CD4-positive, alpha-beta T cell (primary cell): ENCODE results near the gene KANSL1. TPM values are rescaled to one million over a fixed set of nuclear protein-coding genes. Genes with fewer than 3 reads are reported as not detected.

ENCODE experiments used
- ATAC-seq: fragments of 200-7000 bp; cut with Tn5 transposase; one replicate; pipeline ENCODE4 v1.10.0; 2022; ENCODE audit warnings: mild to moderate bottlenecking; ENCODE audit not compliant: poor library complexity
- CTCF ChIA-PET: fragments of 350-600 bp; sonication (Branson Sonifier 250); formaldehyde crosslinking; loops from one replicate; lab custom pipeline; 2021; ENCODE audit warnings: antibody characterized with exemption, inconsistent platforms; lab: Charles Lee
- POLR2A ChIA-PET: fragments of 350-600 bp; sonication (Branson Sonifier 250); formaldehyde crosslinking; loops from one replicate; lab custom pipeline; 2021; ENCODE audit warnings: antibody characterized with exemption, inconsistent platforms; lab: Charles Lee
- DNase-seq, 14 experiments: peaks; one replicate each; pipeline ENCODE4 v3.0.0-alpha.2; 2013 to 2020; ENCODE audit warnings: mixed read lengths in 2 of 14
- H3K27ac ChIP-seq, 2 donors: one replicate each; pipeline versions ENCODE4 v1.5.1 to v1.7.0; 2013; ENCODE audit warnings: low read length in 2 of 2, low read depth in 1 of 2, mild to moderate bottlenecking in 1 of 2
- H3K27me3 ChIP-seq, 2 experiments: 1 replicate in 1 of 2; 2 replicates in 1 of 2; pipeline versions ENCODE4 v1.6.1 to v1.7.0; 2013; ENCODE audit warnings: low read length in 2 of 2, control low read depth in 1 of 2, mild to moderate bottlenecking in 1 of 2, moderate library complexity in 1 of 2; ENCODE audit not compliant: insufficient read depth in 2 of 2, control insufficient read depth in 1 of 2
- H3K36me3 ChIP-seq: one replicate; pipeline ENCODE4 v1.6.1; 2013; ENCODE audit warnings: low read length, control low read depth; ENCODE audit not compliant: insufficient read depth
- H3K4me1 ChIP-seq: one replicate; pipeline ENCODE4 v1.6.1; 2013; ENCODE audit warnings: low read length, control low read depth; ENCODE audit not compliant: insufficient read depth
- H3K4me3 ChIP-seq: one replicate; pipeline ENCODE4 v1.5.1; 2013; ENCODE audit warnings: mild to moderate bottlenecking, low read length, moderate library complexity
- H3K9me3 ChIP-seq, 2 experiments: 1 replicate in 1 of 2; 2 replicates in 1 of 2; pipeline versions ENCODE4 v1.6.1 to v1.7.0; 2013; ENCODE audit warnings: low read length in 2 of 2, mild to moderate bottlenecking in 2 of 2, control low read depth in 1 of 2, moderate library complexity in 1 of 2; ENCODE audit not compliant: control insufficient read depth in 1 of 2, insufficient read depth in 1 of 2
- H3K27ac Mint-ChIP-seq: one replicate; pipeline ENCODE4 v1.8.0; 2020; ENCODE audit warnings: mixed read lengths
- H3K27me3 Mint-ChIP-seq: one replicate; pipeline ENCODE4 v1.8.0; 2021; ENCODE audit warnings: mixed read lengths
- H3K36me3 Mint-ChIP-seq: one replicate; pipeline ENCODE4 v1.8.0; 2021; ENCODE audit warnings: low read depth, mixed read lengths
- H3K4me1 Mint-ChIP-seq: one replicate; pipeline ENCODE4 v1.8.0; 2021; ENCODE audit warnings: low read depth, mixed read lengths
- H3K4me3 Mint-ChIP-seq: one replicate; pipeline ENCODE4 v1.8.0; 2020; ENCODE audit warnings: mild to moderate bottlenecking, mixed read lengths
- H3K9me3 Mint-ChIP-seq: one replicate; pipeline ENCODE4 v1.8.0; 2020; ENCODE audit warnings: mixed read lengths
- CTCF ChIP-seq: fragments of 200-600 bp; IDR thresholded peaks from one replicate; pipeline ENCODE4 v1.8.0; 2022; ENCODE audit warnings: antibody characterized with exemption, mild to moderate bottlenecking
- intact Hi-C, 2 experiments: fragments of 100-400 bp; cut with DNase I in 1 of 2; cut with micrococcal nuclease in 1 of 2; formaldehyde crosslinking; loops; one replicate each; pipeline versions ENCODE4 v1.15.1 to v1.9.0; 2023 to 2025; cut with DNase I, micrococcal nuclease
- total RNA-seq, 174 experiments: library from RNA in 2 of 174; stranded (reverse) in 2 of 174; gene quantifications; one replicate each; pipeline ENCODE4 v1.2.3 and lab custom pipeline; 2021 to 2026

KANSL1 gene
- total RNA-seq, 2 experiments from 2014 or later = 122 to 125 TPM

GRCh38 chr17:46001390-46002310 lies 191.6 kb downstream of the KANSL1 start:
- CTCF ChIA-PET = interaction anchor here (0.8 to 0.9 kb wide), 3 partner anchors 192 to 211 kb away, joined by 3 to 5 read pairs (median 4); partner anchors contain the start of gene KANSL1
- Mint-ChIP-seq H3K4me1 (no peaks in the 10 kb centered on the region), H3K4me3 (no peak overlapping the region), H3K9me3 (no peaks in the 10 kb centered on the region), H3K27ac (no peak overlapping the region), H3K27me3 (peaks cover 5% of the 10 kb centered on the region), H3K36me3 (no peaks in the 10 kb centered on the region)
- DNase-seq = no peak
- POLR2A ChIA-PET = interaction anchor here (0.6 kb wide), 1 partner anchor 196 kb away, joined by 4 read pairs; no protein-coding TSS in a partner anchor
- Histone ChIP-seq H3K27me3 (no peaks in the 10 kb centered on the region), H3K36me3 (no peaks in the 10 kb centered on the region), H3K4me1 (peaks cover 7% of the 10 kb centered on the region), H3K9me3 (no peaks in the 10 kb centered on the region), H3K4me3 (no peak overlapping the region), H3K27ac (no peak overlapping the region)
- intact Hi-C loops = loop anchor here (1.0 to 10.0 kb wide), 6 partner anchors 43 to 283 kb away; partner anchors contain the start of gene KANSL1 (in 1 of the 2)
- ATAC-seq = no peak
- TF ChIP-seq CTCF = no peak

GRCh38 chr17:46000757-46001156 lies 192.5 kb downstream of the KANSL1 start:
- ChIA-PET POLR2A (no interaction called here), CTCF (no interaction called here)
- Mint-ChIP-seq H3K27ac (no peak overlapping the region), H3K4me3 (no peak overlapping the region), H3K9me3 (no peaks in the 10 kb centered on the region), H3K27me3 (peaks cover 1% of the 10 kb centered on the region), H3K36me3 (no peaks in the 10 kb centered on the region), H3K4me1 (no peaks in the 10 kb centered on the region)
- no peaks in the 10 kb centered on the region for H3K27me3 ChIP-seq
- H3K36me3 ChIP-seq = no peaks in the 10 kb centered on the region
- H3K4me3 ChIP-seq = no peak overlapping the region
- H3K4me1 ChIP-seq = peaks cover 7% of the 10 kb centered on the region
- no peaks in the 10 kb centered on the region for H3K9me3 ChIP-seq
- no peak for TF ChIP-seq CTCF
- intact Hi-C loops = loop anchor here (1.0 to 10.0 kb wide), 3 partner anchors 192 to 284 kb away; partner anchors contain the start of gene KANSL1 (in 1 of the 2)
- no peak overlapping the region for H3K27ac ChIP-seq
- ATAC-seq (no peak), DNase-seq (no peak)

- no peak overlapping the region for H3K4me3 Mint-ChIP-seq
- Histone ChIP-seq H3K27ac (no peak overlapping the region), H3K36me3 (no peaks in the 10 kb centered on the region), H3K4me1 (peaks cover 7% of the 10 kb centered on the region), H3K27me3 (no peaks in the 10 kb centered on the region), H3K4me3 (no peak overlapping the region), H3K9me3 (no peaks in the 10 kb centered on the region)
- ChIA-PET POLR2A (no interaction called here), CTCF (no interaction called here)
- DNase-seq (no peak), ATAC-seq (no peak)
- no peaks in the 10 kb centered on the region for H3K4me1 Mint-ChIP-seq
- intact Hi-C loops = loop anchor here (5.0 to 10.0 kb wide), 2 partner anchors 192 to 285 kb away; partner anchors contain the start of gene KANSL1 (in 1 of the 2)
- no peak overlapping the region for H3K27ac Mint-ChIP-seq
- H3K27me3 Mint-ChIP-seq = no peaks in the 10 kb centered on the region
- TF ChIP-seq CTCF = no peak
- no peaks in the 10 kb centered on the region for H3K9me3 Mint-ChIP-seq
- no peaks in the 10 kb centered on the region for H3K36me3 Mint-ChIP-seq
Observed at GRCh38 chr17:46000292-46000691, 192.9 kb downstream of the KANSL1 start.
